ENCODE results near the gene RBM38.

DNA sequence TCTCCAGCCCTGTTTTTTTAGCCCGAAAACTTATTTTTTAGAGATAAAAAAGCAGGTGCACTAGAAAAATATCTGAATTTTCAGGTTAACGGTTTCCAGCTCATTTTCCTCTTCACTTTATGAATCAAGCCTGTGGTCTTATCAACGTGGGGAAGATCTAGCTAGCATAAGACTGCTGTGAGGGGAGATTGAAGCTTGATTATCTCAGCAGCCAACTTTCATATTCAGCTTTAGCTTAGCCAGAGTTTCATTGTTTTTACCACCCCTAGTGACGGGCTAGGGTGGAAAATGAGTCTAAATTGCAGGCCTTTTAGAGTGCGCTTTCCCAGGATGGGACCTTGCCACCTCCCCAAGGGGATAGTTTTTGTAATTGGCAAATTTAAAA, 11.9 kb upstream of the RBM38 start:
- no peak for TF ChIP-seq CTCF (conservative IDR thresholded peaks at IDR 0.05; ENCODE audit: low read length)
- TF ChIP-seq EZH2phosphoT487 (IDR thresholded peaks at IDR 0.05; ENCODE audit: borderline replicate concordance): no peak
